IPS-NIHi11 (cell line): ENCODE data around the gene TMEM272.
"Not testable (repeated sequence)": the region's sequence is repeated elsewhere in the genome, so short reads cannot be mapped to it uniquely, and the experiment has no call there.

Experiments
- DNase-seq: peaks from one replicate; pipeline ENCODE4 v3.0.0; 2012; ENCODE audit warnings: mixed read lengths, low spot score

The TMEM272 gene

GRCh38 chr13:51824712-51825111 is 20.3 kb downstream of the TMEM272 start:
- not testable (repeated sequence) for DNase-seq

- no peak for DNase-seq
Measured at GRCh38 chr13:51823863-51824262, 21.1 kb downstream of the TMEM272 start.

GRCh38 chr13:51823359-51823758 is 21.6 kb downstream of the TMEM272 start:
- DNase-seq, result no peak

- no peak for DNase-seq
Measured at GRCh38 chr13:51822106-51822815, 22.7 kb downstream of the TMEM272 start.

GRCh38 chr13:51821606-51822005 is 23.4 kb downstream of the TMEM272 start:
- no peak for DNase-seq

GRCh38 chr13:51820016-51820597 is 24.9 kb downstream of the TMEM272 start:
- DNase-seq, result no peak

GRCh38 chr13:51819544-51819943 is 25.4 kb downstream of the TMEM272 start:
- DNase-seq, result no peak

GRCh38 chr13:51818781-51819511 is 26.0 kb downstream of the TMEM272 start:
- DNase-seq, result no peak

GRCh38 chr13:51818276-51818675 is 26.7 kb downstream of the TMEM272 start:
- no peak for DNase-seq

- no peak for DNase-seq
Measured at GRCh38 chr13:51817717-51818116, 27.3 kb downstream of the TMEM272 start.

- no peak for DNase-seq
Measured at GRCh38 chr13:51816604-51817249, 28.2 kb downstream of the TMEM272 start.

- no peak for DNase-seq
Measured at GRCh38 chr13:51815848-51816247, 29.1 kb downstream of the TMEM272 start.

GRCh38 chr13:51814825-51815650 is 29.9 kb downstream of the TMEM272 start:
- DNase-seq, result peak; percentile 79

- DNase-seq, result no peak
Measured at GRCh38 chr13:51814071-51814470, 30.9 kb downstream of the TMEM272 start.

GRCh38 chr13:51811920-51812451 is 33.0 kb downstream of the TMEM272 start:
- DNase-seq, result no peak

GRCh38 chr13:51811046-51811445 is 33.9 kb downstream of the TMEM272 start:
- DNase-seq, result no peak

GRCh38 chr13:51808811-51809210 is 36.2 kb downstream of the TMEM272 start:
- no peak for DNase-seq

- no peak for DNase-seq
Measured at GRCh38 chr13:51807041-51807440, 37.9 kb downstream of the TMEM272 start.

- no peak for DNase-seq
Measured at GRCh38 chr13:51806566-51806965, 38.4 kb downstream of the TMEM272 start.

- DNase-seq, result no peak
Measured at GRCh38 chr13:51805925-51806324, 39.1 kb downstream of the TMEM272 start.

- no peak for DNase-seq
Measured at GRCh38 chr13:51805313-51805712, 39.7 kb downstream of the TMEM272 start.
